SK-N-DZ (cell line): ENCODE measurements around the gene SPAG5.
"Not testable (repeated sequence)": the region's sequence is repeated elsewhere in the genome, so short reads cannot be mapped to it uniquely, and the experiment has no call there.

Experiments used
- DNase-seq: peaks from one replicate; pipeline ENCODE4 v3.0.0-alpha.2; 2015; ENCODE audit warnings: low spot score

Gene SPAG5

DNA sequence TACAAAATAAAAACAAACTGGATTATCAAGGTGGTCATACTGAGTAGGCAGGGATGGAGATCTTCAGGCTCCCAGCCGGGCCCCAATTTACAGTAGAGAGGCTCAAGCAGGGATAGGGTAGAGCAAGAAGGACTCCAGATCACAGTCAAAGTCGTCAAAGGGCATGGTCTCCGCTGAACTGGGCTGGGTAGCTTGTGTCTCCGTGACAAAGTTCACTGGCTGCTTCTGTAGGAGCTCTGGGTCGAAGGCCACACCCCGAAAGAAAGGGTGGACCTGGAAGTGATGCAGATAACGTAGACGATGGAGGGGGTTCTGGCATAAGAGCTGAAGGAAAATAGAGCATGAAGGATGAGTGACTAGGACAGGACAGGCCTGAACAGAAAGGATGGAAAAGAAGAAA, 11.6 kb upstream of the SPAG5 start:
- no peak for DNase-seq

DNA sequence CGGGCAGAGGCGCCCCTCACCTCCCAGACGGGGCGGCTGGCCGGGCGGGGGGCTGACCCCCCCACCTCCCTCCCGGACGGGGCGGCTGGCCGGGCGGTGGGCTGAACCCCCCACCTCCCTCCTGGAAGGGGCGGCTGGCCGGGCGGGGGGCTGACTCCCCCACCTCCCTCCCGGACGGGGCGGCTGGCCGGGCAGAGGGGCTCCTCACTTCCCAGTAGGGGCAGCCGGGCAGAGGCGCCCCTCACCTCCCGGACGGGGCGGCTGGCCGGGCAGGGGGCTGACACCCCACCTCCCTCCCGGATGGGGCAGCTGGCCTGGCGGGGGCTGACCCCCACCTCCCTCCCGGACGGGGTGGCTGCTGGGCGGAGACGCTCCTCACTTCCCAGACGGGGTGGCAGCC, 5.2 kb upstream of the SPAG5 start:
- not testable (repeated sequence) for DNase-seq

DNA sequence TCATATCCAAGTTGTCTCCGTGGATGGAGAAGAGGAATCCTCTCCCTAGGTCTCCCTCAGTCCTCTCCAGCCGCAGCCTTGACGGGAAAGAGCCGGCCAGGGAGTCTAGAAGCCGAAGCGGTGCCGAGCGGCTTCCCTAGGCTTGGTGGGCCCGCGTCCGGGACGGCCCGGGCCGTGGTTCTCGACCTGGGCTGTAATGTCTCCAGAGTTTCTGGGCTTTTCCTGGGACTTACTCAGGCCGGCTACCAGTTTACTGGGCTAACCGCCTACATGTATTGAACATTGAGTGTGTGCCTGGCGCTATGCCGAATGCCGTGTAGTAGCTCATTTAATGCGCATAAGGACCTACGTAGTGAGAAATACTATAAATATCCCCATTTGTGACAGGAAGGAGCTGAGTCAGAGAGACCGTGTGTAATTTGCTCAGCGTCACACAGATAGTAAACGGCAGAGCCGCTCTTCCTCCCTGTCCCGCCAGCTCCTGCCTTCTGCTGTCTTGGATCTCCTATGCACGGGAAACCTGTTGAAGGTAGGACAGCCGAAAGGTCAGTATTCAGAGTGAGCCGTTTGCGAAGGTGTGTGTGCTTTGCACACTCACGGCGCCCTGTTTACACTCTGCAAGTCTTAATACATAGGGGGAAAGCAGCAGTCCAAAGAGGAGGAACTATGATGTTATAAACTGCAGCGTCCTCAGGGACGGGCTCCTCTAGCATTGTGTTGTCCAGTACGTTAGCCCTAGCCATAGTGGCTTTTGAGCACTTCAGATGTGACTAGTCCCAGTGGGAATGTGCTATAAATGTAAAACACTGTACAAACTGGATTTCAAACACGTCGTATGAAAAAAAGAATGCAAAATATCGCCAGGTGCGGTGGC, 723 bp upstream of the SPAG5 start:
- no peak for DNase-seq

DNA sequence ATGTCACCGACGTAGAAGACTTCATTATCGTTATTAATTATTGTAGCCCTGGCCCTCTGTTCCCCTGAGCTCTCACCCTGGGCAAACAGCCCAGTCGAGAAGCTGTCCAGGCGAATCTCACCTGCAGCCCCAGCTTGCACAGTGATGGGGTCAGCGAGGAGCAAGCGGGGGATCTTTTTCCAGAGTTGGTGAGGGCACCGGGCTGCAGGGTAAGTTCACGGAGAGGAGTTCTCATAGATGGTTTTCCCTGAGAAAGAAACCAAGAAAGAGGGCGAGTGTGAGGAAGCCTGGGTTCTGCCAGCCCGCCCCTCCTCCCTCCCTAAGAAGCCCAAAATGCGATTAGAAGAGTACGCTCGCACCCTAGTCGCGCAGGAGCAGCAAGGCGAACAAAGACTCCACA, 436 bp downstream of the SPAG5 start:
- DNase-seq, result no peak

DNA sequence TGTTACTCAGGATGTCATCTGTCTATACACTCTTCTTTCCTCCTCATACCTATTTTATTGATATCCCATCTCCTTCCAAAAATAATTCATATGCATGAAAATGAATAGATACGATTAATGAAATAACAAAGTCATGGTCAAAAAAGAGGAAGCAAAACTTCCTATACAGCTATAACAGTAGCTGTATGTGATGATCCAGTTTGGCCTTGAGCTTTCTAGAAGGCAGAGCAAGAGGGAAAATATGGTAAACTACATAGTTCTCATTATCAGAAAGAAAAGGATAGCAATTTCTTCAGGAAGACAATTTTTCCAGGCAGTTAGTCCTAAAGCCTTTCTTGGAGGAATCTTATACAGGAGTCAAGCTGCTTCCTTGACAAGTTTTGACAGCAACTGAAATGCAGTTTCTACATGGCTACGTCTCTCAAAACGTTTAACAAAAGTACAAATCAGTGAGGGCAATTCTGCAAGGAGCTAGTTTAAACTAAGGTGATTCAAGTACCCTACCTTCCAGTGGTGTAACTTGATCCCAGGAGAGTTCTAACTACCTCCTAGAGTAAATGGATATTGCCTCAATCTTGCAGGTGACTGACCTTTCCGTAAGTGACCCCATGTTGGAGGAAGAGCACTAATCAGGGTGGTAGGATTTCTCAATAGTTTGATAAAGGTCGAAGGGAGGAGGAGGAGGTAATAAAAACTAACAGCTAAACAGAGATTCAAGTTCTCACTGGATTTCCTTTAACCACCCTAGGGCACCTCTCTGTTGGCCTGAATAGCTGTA, 1.0 kb downstream of the SPAG5 start:
- DNase-seq, result no peak

DNA sequence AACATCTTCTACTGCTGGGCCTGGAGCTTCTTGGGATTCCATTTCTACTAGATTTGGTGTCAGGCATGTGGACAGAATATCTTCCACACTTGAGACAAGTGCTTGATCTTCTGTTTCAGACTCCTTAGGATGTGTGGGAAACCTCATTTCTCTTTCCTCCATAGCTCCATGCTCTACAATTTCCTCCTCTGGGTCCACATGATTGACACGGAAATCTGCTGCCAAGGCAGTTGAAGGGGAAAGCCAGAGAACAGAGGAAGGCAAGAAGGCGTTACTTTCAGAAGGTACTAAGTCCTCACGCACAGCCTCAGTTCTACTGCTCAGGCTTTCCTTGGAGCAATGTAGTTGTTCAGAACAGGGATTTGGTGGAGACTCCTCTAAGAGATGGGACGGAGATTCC, 6.6 kb downstream of the SPAG5 start:
- DNase-seq, result no peak

DNA sequence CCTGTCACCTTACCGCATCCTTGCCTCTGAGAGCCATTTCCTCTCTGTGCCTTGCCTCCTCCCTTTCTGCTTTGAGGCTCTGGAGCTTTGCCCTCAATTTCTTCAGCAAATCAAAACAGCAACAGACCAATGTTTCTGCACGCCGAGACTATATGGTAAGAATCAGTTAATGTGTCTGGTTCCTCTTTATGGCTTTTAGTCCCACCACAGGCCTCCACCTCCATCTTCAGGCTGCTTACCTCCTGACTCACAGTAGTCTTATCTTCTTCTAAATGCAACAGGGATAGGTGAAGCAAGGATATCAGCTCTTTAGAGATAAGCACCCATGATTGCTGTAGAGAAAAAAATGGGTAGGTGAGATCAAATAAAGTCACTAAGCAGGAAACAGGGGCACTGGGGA, 13.0 kb downstream of the SPAG5 start:
- DNase-seq, result no peak

DNA sequence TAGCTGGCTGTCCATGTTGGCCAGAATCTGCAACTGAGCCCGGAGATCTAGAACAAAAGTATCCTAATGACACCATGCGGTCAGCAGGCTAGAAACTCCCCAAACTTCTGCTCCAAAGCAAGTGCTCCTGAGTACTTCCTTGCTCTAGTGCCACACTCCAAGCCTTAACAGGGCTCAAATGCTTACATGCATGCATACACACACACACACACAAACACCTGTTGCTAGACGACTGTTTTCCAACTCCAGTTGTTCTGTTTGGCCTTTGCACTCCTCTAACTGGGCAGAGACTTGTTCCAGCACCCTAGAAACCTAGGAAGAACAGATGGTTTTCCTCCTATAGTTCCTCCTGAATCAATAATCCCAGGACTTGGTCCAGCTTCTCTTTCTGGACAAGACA, 14.4 kb downstream of the SPAG5 start:
- no peak for DNase-seq

DNA sequence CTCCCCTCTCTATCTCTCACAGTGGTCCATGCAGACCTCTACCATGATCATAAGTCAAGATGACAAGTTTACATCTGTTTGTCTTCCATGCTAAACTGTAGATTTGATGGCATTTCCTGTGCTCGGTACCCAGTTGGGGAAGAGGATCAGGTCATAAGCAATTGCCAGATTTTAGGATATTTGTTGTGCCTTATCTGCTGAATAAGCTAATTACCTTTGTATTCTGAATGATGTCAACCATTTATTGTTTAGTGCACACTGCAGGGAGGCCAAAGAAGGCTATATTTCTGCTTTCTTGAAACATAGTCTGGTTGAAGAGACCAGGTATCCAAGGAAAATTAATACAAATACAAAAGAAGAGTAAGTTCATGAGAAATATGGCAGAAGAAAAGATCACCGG, 16.3 kb downstream of the SPAG5 start:
- DNase-seq, result no peak

DNA sequence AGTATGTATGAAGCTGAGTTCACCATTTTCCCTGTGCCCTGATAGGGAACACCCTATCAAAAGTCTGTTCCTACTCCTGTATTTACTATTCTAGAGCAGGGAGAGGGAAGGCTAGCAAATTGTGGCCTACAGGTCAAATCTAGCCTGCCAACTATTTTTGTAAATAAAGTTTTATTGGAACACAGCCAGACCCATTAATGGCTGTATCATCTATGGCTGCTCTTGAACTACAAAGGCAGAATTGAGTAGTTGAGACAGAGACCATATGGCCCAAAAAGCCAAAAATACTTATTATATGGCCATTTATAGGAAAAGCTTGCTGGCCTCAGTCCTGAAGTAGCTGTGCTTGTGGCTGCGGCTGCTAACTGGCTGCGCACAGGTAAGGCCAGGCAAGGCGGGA, 17.9 kb downstream of the SPAG5 start:
- no peak for DNase-seq

DNA sequence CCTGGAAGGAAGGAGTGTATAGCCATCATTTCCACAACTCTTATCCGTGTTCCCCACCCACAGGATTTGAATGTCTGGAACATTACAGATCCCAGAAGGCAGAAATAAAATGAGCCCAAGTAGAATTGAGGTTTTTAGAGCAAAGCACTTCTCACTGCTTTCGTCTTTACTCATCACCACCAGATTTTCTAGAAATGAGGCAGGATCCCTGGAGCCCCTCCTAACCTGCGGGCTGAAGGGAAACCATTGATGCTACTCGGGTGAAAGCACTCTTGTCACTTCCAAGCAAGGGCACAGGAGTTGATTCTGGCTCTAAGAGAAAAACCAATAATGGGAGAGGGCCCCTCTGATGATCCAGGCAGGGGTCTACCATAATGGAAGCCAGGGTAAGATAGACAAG, 19.3 kb downstream of the SPAG5 start:
- no peak for DNase-seq

DNA sequence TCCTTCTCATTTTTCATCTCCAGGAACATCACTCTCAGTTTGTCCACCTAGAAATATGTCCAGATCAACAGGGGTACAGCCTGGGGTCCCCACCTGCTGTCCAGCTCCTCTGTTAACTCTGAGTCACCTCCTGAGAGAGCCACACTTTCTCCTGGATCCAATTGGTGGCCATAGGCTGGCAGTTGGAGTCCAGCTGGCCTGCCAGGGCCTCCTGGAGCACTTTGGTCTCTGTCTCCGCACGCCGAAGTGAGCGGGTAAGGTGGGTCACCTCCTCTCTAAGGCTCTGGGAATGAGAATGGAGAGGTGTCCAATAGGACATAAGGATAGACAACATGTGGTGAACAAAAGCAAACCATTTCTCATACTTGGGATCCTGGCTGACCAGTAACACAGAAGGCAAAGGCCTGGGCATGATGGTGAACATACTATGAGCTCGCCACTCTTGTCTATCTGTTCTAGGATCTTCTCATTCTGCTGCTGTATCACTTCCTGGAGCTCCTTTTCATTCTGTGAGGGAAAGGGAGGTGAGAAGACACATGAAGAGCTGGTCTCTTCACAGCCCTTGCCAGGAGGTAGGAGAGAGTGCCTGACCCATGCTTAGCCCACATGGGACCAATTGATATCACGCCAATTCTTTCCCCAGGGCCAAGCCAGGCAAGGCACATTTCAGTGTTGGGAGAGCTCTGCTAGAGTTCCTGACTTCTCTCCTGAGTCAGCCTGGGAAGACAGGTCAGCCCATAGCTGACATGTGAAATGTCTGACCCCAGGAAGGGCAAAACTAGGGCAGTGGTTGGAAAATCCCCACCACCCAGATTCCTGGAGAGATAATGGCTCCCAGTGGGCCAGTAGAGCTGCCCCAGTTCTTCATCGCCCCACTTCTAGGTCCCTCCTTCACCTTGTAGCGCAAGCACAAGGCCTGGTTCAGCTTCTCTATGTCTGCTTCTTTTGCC, 20.3 kb downstream of the SPAG5 start:
- DNase-seq, result no peak

DNA sequence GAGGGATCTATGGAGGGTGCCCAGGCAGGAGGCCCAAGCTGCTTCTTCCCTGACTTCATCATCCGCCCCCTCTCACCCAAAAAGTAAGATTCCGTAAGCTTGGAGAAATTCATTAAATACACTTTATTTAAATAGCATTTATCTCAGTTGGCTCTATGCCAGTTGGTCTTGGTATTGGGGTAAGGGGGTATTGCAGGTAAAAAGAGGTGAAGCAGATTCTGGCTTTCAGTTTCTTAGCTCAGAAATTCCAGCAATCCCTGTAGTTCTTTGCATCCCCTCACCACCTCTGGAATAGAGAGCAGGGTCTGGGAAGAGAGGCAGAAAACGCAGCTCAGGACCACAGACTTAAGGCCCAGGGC, 21.4 kb downstream of the SPAG5 start:
- DNase-seq, result no peak

DNA sequence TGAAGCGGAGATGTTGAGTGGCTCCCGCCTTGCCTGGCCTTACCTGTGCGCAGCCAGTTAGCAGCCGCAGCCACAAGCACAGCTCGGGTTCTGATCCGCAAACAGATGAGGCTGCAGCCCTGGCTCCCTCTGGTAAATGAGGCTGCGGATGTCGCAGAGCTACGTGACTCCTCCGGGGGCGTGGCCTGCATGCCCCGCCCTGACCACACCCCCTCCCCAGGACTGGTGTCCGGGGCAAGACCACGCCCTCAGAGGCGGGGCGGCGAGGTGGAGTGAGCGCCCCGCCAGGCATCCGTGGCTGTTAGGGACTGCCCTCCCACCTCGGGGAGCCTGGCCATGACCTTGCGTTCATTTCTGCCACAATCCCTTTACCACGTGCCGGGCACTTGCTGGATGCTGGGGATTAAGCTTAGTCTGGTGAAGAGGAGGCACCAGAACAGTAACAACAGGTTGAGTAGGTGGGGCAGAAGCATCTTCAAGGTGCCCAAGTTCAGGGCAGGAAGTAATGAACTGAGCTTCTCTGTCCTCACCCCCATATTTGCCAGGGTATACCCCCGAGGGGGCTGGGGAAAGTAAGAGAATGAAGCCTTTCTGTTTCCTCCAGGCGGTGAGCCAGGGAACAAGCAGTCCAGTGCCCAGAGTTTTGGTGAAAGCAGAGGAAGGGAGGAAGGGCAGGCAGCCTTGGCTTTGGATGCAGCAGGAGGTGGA, 21.9 kb downstream of the SPAG5 start, which contains the start of gene ALDOC:
ALDOC (minus strand) TSS at position 138 of the 708 bp plus-strand sequence. CDS start 1,363 bp downstream, outside the sequence.
- DNase-seq, result peak; percentile 97

DNA sequence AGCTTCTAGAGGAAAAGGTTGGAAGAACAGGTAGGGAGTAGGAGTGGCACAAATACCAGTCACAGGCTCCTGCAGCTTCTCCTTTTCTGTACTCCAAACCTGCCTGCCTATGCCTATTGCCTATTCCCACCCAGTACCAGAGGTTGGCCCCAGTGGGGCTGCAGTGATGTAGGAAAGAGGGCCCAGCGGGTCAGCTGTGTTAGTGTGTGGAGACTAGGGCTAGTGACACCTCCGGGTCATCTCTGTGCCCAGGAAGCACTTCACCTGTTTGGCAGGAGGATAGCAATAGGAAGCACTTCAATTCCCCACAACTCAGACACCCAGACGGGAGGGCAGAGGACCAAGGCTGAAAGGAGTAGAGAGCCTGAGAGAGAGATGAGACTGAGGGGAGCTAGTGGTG, 22.8 kb downstream of the SPAG5 start:
- not testable (repeated sequence) for DNase-seq

DNA sequence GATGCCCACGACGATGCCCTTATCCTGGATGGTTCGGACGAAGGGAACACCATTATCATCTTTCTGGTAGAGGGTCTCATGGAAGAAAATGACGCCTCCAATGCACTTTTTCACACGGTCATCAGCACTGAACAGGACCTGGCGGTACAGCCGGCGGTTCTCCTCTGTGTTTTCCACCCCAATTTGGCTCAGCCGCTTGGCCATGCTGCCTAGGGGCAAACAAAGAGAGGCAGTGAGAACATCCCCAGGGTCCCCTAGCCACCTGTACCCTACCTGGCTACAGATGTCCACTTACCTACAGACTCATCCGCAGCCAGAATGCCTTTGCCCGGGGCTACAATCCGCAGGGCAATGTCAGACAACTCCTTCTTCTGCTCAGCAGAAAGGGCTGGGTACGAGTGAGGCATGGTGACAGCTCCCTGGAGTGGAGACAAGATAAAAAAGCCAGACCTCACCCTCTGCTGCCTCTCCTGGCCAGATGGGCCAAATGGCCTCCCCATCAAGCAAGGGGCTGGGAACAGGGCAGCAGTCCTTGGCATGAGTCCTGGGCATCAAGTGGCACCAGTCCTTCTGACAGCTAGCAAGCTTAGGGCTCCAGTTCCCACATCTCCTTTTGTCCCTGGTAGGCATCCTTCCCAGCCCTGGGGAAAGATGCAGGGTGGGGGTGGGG, 23.6 kb downstream of the SPAG5 start:
- peak; percentile 54 for DNase-seq

DNA sequence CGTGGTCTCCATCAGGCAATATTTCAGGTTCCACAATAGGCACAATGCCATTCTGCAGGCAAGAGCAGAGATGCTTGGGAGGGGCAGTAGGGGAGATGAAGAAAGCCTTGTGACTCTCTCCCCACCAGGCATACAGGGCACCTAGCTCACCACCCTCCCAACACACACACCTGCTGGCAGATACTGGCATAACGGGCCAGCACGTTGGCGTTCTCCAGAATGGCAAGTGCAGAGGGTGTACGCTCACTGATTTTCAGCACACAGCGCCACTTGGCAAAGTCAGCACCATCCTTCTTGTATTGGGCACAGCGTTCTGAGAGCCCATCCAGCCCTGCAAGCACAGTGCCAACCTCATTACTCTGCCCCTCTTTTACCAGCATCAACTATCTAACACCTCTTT, 24.3 kb downstream of the SPAG5 start:
- DNase-seq, result no peak

DNA sequence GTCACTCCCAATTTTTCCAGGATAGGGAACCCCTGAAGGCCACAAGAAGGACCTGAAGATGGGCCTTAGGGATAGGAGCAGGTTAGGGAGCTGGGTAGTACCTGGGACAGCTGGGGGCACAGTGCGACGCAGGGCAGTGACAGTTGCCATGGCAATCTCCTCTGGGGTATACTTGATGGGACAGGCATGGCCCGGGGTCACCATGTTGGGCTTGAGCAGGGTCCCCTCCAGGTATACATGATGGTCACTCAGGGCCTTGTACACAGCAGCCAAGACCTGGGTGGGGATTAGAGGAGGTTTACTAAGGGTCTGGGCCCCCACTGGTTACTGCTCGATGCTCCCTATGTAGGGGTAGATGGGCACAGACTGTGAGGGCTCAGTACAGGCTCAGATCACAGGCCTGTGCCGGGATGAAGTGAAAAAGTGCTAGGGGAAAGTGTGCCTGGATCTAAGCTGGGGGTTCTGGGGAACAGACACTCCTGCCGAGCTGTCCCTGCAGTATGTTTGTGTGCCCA, 24.8 kb downstream of the SPAG5 start:
- no peak for DNase-seq

DNA sequence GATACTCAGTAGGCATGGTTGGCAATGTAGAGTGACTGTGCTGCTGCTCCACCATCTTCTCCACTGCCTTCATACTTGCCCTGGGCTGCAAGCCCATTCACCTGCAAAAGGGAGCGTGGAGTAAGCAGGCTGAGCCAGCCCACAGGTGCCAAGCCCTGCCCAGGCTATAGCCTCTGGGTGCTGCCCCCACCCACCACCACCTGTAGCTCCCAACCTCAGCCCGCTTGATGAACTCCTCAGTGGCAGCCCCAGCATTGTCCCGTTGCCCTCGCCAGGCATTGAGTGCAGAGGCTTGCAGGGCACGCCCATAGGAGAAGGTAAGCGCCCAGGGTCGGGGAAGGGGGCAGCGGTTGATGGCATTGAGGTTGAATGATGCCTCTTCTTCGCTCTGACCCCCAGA, 25.3 kb downstream of the SPAG5 start:
- no peak for DNase-seq

DNA sequence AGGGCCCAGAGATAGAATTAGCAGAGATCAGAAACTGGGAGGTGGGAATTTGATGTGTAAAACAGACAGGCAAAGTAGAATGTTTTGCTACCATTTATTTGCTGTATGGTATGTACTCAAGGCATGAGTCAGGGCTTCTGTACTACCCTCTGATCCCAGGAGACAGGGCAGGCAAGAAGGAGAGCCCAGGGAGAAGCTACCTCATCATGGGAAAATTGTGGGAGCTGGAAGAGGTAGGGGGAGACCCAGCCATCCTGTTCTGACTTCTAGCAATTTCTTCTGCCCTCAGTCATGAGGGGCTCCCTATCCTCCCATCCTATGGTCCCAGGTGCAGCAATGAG, 25.8 kb downstream of the SPAG5 start:
- no peak for DNase-seq
